SK-N-SH treated with all-trans-retinoic acid at 6 μM for 48 hours (cell line): ENCODE measurements around the gene DES.

Experiments used
- ATAC-seq: fragments of 200-7000 bp; cut with Tn5 transposase; 3 replicates; pipeline ENCODE4 v1.9.1; 2020; ENCODE audit warnings: mild to moderate bottlenecking, moderate library complexity
- ARNTL ChIP-seq: fragments of 450-650 bp; formaldehyde crosslinking; IDR thresholded peaks from 2 replicates; pipeline ENCODE4 v1.5.0; 2020; ENCODE audit warnings: low read depth, mild to moderate bottlenecking, moderate library complexity, borderline replicate concordance
- BACH2 ChIP-seq: fragments of 250-450 bp; sonication (Bioruptor Pico); IDR thresholded peaks from 2 replicates; pipeline ENCODE4 v1.9.0; 2021; ENCODE audit warnings: mild to moderate bottlenecking, borderline replicate concordance
- CSDC2 ChIP-seq: fragments of 250-450 bp; sonication (Bioruptor Pico); IDR thresholded peaks from 2 replicates; pipeline ENCODE4 v1.5.0; 2020; ENCODE audit warnings: mild to moderate bottlenecking, moderate library complexity
- ESRRG ChIP-seq: fragments of 250-450 bp; sonication (Bioruptor Pico); IDR thresholded peaks from 2 replicates; pipeline ENCODE4 v1.6.1; 2021; ENCODE audit warnings: mild to moderate bottlenecking
- GLIS3 ChIP-seq: fragments of 250-450 bp; sonication (Bioruptor Pico); IDR thresholded peaks from 2 replicates; pipeline ENCODE4 v1.5.0; 2020; ENCODE audit warnings: mild to moderate bottlenecking, moderate library complexity
- ISL1 ChIP-seq: fragments of 250-450 bp; sonication (Bioruptor Pico); IDR thresholded peaks from 2 replicates; pipeline ENCODE4 v2.1.2; 2022; ENCODE audit warnings: mild to moderate bottlenecking, moderate library complexity
- OSR1 ChIP-seq: fragments of 250-450 bp; sonication (Bioruptor Pico); IDR thresholded peaks from 2 replicates; pipeline ENCODE4 v1.8.0; 2022; ENCODE audit warnings: moderate library complexity, mild to moderate bottlenecking, inconsistent platforms
- PPARA ChIP-seq: fragments of 250-450 bp; sonication (Bioruptor Pico); IDR thresholded peaks from 2 replicates; pipeline ENCODE4 v1.5.0; 2020; ENCODE audit warnings: mild to moderate bottlenecking, borderline replicate concordance
- RARB ChIP-seq: fragments of 250-450 bp; sonication (Bioruptor Pico); IDR thresholded peaks from 2 replicates; pipeline ENCODE4 v1.8.0; 2021; ENCODE audit warnings: mild to moderate bottlenecking, moderate library complexity
- SNAI2 ChIP-seq: fragments of 250-450 bp; sonication (Bioruptor Pico); IDR thresholded peaks from 2 replicates; pipeline ENCODE4 v1.5.0; 2020; ENCODE audit warnings: mild to moderate bottlenecking, moderate library complexity
- TCF4 ChIP-seq: fragments of 250-450 bp; sonication (Bioruptor Pico); IDR thresholded peaks from 2 replicates; pipeline ENCODE4 v1.8.0; 2021; ENCODE audit warnings: mild to moderate bottlenecking, moderate library complexity, borderline replicate concordance
- TOX ChIP-seq: fragments of 250-450 bp; sonication (Bioruptor Pico); IDR thresholded peaks from 2 replicates; pipeline ENCODE4 v1.8.0; 2021; ENCODE audit warnings: mild to moderate bottlenecking, moderate library complexity, borderline replicate concordance
- ZC3H10 ChIP-seq: fragments of 250-450 bp; sonication (Bioruptor Pico); IDR thresholded peaks from 2 replicates; pipeline ENCODE4 v1.5.1; 2021; ENCODE audit warnings: mild to moderate bottlenecking, moderate library complexity
- ZFP3 ChIP-seq: fragments of 250-450 bp; sonication (Bioruptor Pico); IDR thresholded peaks from 2 replicates; pipeline ENCODE4 v1.5.0; 2020; ENCODE audit warnings: mild to moderate bottlenecking, moderate library complexity
- ZFP30 ChIP-seq: fragments of 450-650 bp; formaldehyde crosslinking; IDR thresholded peaks from 2 replicates; pipeline ENCODE4 v1.5.0; 2022; ENCODE audit warnings: mild to moderate bottlenecking, moderate library complexity
- ZNF565 ChIP-seq: fragments of 450-650 bp; formaldehyde crosslinking; conservative IDR thresholded peaks from 2 replicates; pipeline ENCODE4 v1.5.0; 2020; ENCODE audit warnings: low read depth, mild to moderate bottlenecking, moderate library complexity
- ZNF70 ChIP-seq: fragments of 450-650 bp; formaldehyde crosslinking; IDR thresholded peaks from 2 replicates; pipeline ENCODE4 v1.5.0; 2020; ENCODE audit warnings: mild to moderate bottlenecking, moderate library complexity
- ZNF8 ChIP-seq: fragments of 450-650 bp; formaldehyde crosslinking; IDR thresholded peaks from 2 replicates; pipeline ENCODE4 v1.5.0; 2020; ENCODE audit warnings: mild to moderate bottlenecking, moderate library complexity
- TF ChIP-seq, protein P1 (sequence below): fragments of 250-450 bp; sonication (Bioruptor Pico); IDR thresholded peaks from 2 replicates; pipeline ENCODE4 v1.8.0; 2020; ENCODE audit warnings: mild to moderate bottlenecking, moderate library complexity, borderline replicate concordance
- TF ChIP-seq, protein P2 (sequence below): fragments of 250-450 bp; sonication (Bioruptor Pico); IDR thresholded peaks from 2 replicates; pipeline ENCODE4 v1.5.1; 2020; ENCODE audit warnings: low read depth, mild to moderate bottlenecking, moderate library complexity
- TF ChIP-seq, protein P3 (sequence below): fragments of 250-450 bp; sonication (Bioruptor Pico); IDR thresholded peaks from 2 replicates; pipeline ENCODE4 v1.5.0; 2020; ENCODE audit warnings: mild to moderate bottlenecking, moderate library complexity
- TF ChIP-seq, protein P4 (sequence below): fragments of 250-450 bp; sonication (Bioruptor Pico); IDR thresholded peaks from 2 replicates; pipeline ENCODE4 v1.8.0; 2021; ENCODE audit warnings: low read depth, mild to moderate bottlenecking, moderate library complexity, borderline replicate concordance

DES gene

DNA sequence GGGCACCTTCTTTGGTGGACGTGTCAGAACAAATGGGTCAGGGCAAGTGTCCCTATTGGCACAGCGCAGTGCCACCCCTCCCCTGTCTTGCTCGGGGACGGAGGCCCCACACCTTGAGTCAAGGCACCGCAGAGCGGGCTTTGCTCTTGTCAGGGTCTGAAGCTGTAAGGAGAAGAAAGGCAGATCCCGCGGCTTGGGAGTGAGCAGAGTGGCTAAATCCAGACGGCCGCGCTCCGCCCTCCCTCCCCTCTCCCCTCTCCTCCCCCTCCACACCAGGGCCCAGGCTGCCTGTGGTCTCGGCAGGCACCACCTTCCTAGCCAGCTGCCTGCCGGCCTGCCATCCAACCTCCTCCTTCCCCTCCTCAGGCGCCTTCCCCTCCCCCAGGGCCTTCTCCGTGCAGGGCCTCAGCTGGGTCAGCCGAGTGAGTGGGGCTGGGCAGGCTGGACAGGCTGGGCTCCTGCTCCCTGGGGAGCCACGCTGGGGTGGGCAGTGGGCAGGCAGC lies 42.3 kb downstream of the DES start:
- 0 out of 2 replicates have a peak, but pooled peaks have one; percentile 16 for TF ChIP-seq TCF4 (CRISPR knock-in tag)
- TF ChIP-seq ZFP3: no peak
- TF ChIP-seq, all 23 proteins: peak for 1
- ATAC-seq: peak; percentile 85

DNA sequence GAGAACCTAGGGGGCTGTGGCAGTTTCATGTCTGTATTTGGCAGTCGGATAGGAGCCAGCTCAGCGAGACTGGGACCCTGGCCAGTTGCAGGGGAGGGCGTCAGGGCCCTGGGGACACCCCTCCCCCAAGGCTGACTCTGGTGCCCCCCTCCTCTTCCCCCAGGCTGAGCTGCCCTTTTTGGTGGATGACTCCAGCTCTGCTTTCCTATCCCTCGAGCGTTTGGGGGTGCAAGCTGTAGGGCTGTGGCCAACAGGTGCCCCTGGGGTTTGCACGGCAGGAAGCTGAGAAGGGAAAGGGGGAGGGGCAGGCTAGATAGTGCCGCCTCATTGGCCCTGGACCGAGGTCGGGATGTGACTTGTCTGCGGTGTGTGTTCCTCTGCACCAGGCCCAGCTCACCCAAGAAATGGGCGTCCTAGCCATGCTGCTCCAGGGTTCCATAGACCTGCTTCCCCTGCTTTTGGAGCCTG lies 42.9 kb downstream of the DES start:
- ATAC-seq: peak; percentile 3
- TF ChIP-seq, protein P1, sequence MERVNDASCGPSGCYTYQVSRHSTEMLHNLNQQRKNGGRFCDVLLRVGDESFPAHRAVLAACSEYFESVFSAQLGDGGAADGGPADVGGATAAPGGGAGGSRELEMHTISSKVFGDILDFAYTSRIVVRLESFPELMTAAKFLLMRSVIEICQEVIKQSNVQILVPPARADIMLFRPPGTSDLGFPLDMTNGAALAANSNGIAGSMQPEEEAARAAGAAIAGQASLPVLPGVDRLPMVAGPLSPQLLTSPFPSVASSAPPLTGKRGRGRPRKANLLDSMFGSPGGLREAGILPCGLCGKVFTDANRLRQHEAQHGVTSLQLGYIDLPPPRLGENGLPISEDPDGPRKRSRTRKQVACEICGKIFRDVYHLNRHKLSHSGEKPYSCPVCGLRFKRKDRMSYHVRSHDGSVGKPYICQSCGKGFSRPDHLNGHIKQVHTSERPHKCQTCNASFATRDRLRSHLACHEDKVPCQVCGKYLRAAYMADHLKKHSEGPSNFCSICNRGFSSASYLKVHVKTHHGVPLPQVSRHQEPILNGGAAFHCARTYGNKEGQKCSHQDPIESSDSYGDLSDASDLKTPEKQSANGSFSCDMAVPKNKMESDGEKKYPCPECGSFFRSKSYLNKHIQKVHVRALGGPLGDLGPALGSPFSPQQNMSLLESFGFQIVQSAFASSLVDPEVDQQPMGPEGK (CRISPR knock-in tag): no peak
- TF ChIP-seq, protein P2, sequence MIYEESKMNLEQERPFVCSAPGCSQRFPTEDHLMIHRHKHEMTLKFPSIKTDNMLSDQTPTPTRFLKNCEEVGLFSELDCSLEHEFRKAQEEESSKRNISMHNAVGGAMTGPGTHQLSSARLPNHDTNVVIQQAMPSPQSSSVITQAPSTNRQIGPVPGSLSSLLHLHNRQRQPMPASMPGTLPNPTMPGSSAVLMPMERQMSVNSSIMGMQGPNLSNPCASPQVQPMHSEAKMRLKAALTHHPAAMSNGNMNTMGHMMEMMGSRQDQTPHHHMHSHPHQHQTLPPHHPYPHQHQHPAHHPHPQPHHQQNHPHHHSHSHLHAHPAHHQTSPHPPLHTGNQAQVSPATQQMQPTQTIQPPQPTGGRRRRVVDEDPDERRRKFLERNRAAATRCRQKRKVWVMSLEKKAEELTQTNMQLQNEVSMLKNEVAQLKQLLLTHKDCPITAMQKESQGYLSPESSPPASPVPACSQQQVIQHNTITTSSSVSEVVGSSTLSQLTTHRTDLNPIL (CRISPR knock-in tag): no peak
- TF ChIP-seq TOX: no peak
- no peak for TF ChIP-seq ISL1 (CRISPR knock-in tag)
- TF ChIP-seq, all 23 proteins: peak for 0

DNA sequence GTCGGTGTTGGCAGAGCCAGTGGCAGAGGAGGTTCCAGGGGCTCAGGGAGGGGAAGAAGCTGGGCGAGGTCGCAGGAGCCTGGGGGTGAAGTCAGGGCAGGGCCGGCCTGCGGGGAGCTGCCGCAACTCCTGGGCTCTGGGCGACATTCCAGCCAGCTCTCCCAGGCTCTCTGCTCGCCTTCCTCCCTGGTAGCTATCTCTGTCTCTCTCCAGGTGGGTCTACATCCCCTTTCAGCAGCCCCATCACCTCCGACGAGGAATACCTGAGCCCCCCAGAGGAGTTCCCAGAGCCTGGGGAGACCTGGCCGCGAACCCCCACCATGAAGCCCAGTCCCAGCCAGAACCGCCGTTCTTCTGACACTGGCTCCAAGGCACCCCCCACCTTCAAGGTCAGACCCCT lies 43.5 kb downstream of the DES start:
- TF ChIP-seq, protein P3, sequence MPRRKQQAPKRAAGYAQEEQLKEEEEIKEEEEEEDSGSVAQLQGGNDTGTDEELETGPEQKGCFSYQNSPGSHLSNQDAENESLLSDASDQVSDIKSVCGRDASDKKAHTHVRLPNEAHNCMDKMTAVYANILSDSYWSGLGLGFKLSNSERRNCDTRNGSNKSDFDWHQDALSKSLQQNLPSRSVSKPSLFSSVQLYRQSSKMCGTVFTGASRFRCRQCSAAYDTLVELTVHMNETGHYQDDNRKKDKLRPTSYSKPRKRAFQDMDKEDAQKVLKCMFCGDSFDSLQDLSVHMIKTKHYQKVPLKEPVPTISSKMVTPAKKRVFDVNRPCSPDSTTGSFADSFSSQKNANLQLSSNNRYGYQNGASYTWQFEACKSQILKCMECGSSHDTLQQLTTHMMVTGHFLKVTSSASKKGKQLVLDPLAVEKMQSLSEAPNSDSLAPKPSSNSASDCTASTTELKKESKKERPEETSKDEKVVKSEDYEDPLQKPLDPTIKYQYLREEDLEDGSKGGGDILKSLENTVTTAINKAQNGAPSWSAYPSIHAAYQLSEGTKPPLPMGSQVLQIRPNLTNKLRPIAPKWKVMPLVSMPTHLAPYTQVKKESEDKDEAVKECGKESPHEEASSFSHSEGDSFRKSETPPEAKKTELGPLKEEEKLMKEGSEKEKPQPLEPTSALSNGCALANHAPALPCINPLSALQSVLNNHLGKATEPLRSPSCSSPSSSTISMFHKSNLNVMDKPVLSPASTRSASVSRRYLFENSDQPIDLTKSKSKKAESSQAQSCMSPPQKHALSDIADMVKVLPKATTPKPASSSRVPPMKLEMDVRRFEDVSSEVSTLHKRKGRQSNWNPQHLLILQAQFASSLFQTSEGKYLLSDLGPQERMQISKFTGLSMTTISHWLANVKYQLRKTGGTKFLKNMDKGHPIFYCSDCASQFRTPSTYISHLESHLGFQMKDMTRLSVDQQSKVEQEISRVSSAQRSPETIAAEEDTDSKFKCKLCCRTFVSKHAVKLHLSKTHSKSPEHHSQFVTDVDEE (CRISPR knock-in tag): no peak
- TF ChIP-seq TCF4 (CRISPR knock-in tag): no peak
- no peak for TF ChIP-seq RARB (CRISPR knock-in tag)
- TF ChIP-seq BACH2: no peak
- TF ChIP-seq SNAI2: no peak
- TF ChIP-seq, protein P2 (CRISPR knock-in tag): no peak
- TF ChIP-seq PPARA (CRISPR knock-in tag): no peak
- TF ChIP-seq, protein P4, sequence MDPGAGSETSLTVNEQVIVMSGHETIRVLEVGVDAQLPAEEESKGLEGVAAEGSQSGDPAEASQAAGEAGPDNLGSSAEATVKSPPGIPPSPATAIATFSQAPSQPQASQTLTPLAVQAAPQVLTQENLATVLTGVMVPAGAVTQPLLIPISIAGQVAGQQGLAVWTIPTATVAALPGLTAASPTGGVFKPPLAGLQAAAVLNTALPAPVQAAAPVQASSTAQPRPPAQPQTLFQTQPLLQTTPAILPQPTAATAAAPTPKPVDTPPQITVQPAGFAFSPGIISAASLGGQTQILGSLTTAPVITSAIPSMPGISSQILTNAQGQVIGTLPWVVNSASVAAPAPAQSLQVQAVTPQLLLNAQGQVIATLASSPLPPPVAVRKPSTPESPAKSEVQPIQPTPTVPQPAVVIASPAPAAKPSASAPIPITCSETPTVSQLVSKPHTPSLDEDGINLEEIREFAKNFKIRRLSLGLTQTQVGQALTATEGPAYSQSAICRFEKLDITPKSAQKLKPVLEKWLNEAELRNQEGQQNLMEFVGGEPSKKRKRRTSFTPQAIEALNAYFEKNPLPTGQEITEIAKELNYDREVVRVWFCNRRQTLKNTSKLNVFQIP: no peak
- TF ChIP-seq TOX: no peak
- no peak for TF ChIP-seq ZC3H10 (CRISPR knock-in tag)
- no peak for TF ChIP-seq ISL1 (CRISPR knock-in tag)
- no peak for TF ChIP-seq ZNF565
- no peak for TF ChIP-seq CSDC2
- no peak for TF ChIP-seq ESRRG (CRISPR knock-in tag)
- TF ChIP-seq ZFP30 (CRISPR knock-in tag): no peak
- no peak for TF ChIP-seq ZNF8 (CRISPR knock-in tag)
- no peak for TF ChIP-seq ZFP3
- no peak for TF ChIP-seq OSR1 (CRISPR knock-in tag)
- no peak for TF ChIP-seq ZNF70 (CRISPR knock-in tag)
- no peak for TF ChIP-seq ARNTL (CRISPR knock-in tag)
- TF ChIP-seq, all 23 proteins: peak for 0
- no peak for ATAC-seq

DNA sequence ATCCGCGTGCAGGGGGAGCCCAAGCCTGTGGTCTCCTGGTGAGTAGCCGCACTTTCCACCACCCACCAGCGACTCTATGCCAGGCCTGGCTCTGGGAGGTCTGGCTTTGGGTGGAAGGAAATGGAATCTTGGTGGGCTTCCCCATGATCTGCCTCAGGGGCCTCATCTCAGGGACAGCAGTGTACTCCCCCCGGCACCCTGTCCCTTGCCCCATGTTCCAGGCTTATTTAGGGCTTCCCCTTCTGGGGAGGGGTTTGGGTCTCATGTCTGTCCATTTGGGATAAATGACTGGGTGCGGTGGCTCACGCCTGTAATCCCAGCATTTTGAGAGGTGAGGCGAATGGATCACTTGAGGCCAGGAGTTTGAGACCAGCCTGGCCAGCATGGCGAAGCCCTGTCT lies 44.2 kb downstream of the DES start:
- ATAC-seq: no peak
- TF ChIP-seq ZC3H10 (CRISPR knock-in tag) (no peak), RARB (CRISPR knock-in tag) (no peak), GLIS3 (no peak), SNAI2 (no peak), ZFP3 (no peak)
- TF ChIP-seq, protein P1 (CRISPR knock-in tag): no peak
- TF ChIP-seq, protein P4: no peak
